A673 (cell line): Measurements from ENCODE around the gene DAB2IP. TPM values are rescaled to one million over a fixed set of nuclear protein-coding genes. Genes with fewer than 3 reads are reported as not detected.

Source experiments
- BruUV-seq: library from RNA; stranded (reverse); fragments of 400-500 nt; replicated peaks from 2 replicates; lab custom pipeline; 2021; lab: Mats Ljungman, UMichigan
- CTCF ChIA-PET: fragments of 300-600 bp; sonication (Branson Sonifier 250); formaldehyde crosslinking; loops from one replicate; lab custom pipeline; 2022; ENCODE audit warnings: antibody characterized with exemption; lab: Charles Lee
- POLR2A ChIA-PET: fragments of 300-600 bp; sonication (Branson Sonifier 250); formaldehyde crosslinking; loops from one replicate; lab custom pipeline; 2022; ENCODE audit warnings: antibody characterized with exemption; ENCODE audit not compliant: low non-redundant PET; lab: Charles Lee
- DNase-seq: peaks from one replicate; pipeline ENCODE4 v3.0.0-alpha.2; 2015; ENCODE audit warnings: low spot score
- H3K27ac ChIP-seq: fragments of 200-600 bp; sonication (generic); 2 replicates; pipeline ENCODE4 v1.5.1; 2016; ENCODE audit warnings: mixed run types, low read depth, mild to moderate bottlenecking, mixed read lengths, antibody characterized with exemption, low read length; ENCODE audit not compliant: poor library complexity, severe bottlenecking
- H3K27me3 ChIP-seq: fragments of 200-600 bp; sonication (generic); replicated peaks from 2 replicates; pipeline ENCODE4 v1.6.1; 2017; ENCODE audit warnings: mixed run types, low read depth, mild to moderate bottlenecking, mixed read lengths, antibody characterized with exemption, low read length; ENCODE audit not compliant: insufficient read depth, poor library complexity
- H3K36me3 ChIP-seq: fragments of 200-600 bp; sonication (generic); 2 replicates; pipeline ENCODE4 v1.6.1; 2016; ENCODE audit warnings: mixed run types, mild to moderate bottlenecking, mixed read lengths, antibody characterized with exemption, low read length; ENCODE audit not compliant: insufficient read depth, poor library complexity, severe bottlenecking
- H3K4me1 ChIP-seq: fragments of 200-600 bp; sonication (generic); 2 replicates; pipeline ENCODE4 v1.6.1; 2017; ENCODE audit warnings: mixed run types, mild to moderate bottlenecking, mixed read lengths, antibody characterized with exemption, low read length; ENCODE audit not compliant: insufficient read depth, poor library complexity, severe bottlenecking
- H3K4me3 ChIP-seq: fragments of 200-600 bp; sonication (generic); 2 replicates; pipeline ENCODE4 v1.5.1; 2016; ENCODE audit warnings: low read depth, mixed run types, mild to moderate bottlenecking, mixed read lengths, low read length; ENCODE audit not compliant: poor library complexity, severe bottlenecking
- H3K9me3 ChIP-seq: fragments of 200-600 bp; sonication (generic); 2 replicates; pipeline ENCODE4 v1.6.1; 2016; ENCODE audit warnings: mixed run types, low read depth, mild to moderate bottlenecking, mixed read lengths, antibody characterized with exemption, low read length; ENCODE audit not compliant: poor library complexity, severe bottlenecking
- CTCF ChIP-seq: fragments of 300-800, 200-600 bp; sonication (generic); conservative IDR thresholded peaks from 2 replicates; pipeline ENCODE4 v1.5.1; 2017; ENCODE audit warnings: low read depth, mild to moderate bottlenecking, antibody characterized with exemption, low read length, moderate library complexity, mixed read lengths
- EZH2 ChIP-seq: fragments of 200-600 bp; sonication (generic); IDR thresholded peaks from 2 replicates; pipeline ENCODE4 v1.6.1; 2017; ENCODE audit warnings: borderline replicate concordance, low read depth, mild to moderate bottlenecking, mixed read lengths, antibody characterized with exemption, low read length; ENCODE audit not compliant: poor library complexity, severe bottlenecking
- intact Hi-C: fragments of 100-400 bp; cut with micrococcal nuclease; formaldehyde crosslinking; loops from one replicate; pipeline ENCODE4 v1.10.0; 2022; ENCODE audit not compliant: unreplicated experiment
- total RNA-seq: library from RNA; stranded (reverse); gene quantifications from 2 replicates; pipeline ENCODE4 v1.2.3, GENCODE V29; 2021

The DAB2IP gene
- total RNA-seq, 1 experiment from 2014 or later: 34.5 TPM

DNA sequence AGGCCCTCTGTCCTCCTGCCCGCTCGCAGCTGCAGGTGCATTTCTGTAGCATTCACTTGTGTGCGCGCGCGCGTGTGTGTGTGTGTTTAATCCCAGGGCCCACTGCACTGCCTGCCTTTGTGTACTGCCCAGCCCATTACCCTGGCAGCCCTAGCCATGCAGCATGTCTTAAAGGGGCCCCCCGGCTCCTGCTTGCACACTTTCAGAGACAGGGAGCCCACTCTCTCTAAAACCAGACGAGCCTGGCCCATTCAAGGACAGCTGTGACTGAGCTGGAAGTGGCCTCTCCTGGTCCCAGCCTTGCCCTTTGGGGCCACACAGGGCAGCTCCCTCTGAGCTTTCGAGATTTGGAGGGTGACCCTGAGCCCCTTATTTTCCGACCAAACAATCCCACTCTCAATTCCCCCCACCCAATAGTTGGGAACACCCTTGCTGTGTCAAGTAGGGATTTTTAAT lies 98.9 kb downstream of the DAB2IP start:
- intact Hi-C loops: no loop called here
- CTCF ChIA-PET: no interaction called here
- BruUV-seq: no TSS peak
- Histone ChIP-seq H3K27me3 (no peaks in the 10 kb centered on the region), H3K27ac (no peak overlapping the region), H3K36me3 (no peaks in the 10 kb centered on the region), H3K4me1 (no peaks in the 10 kb centered on the region), H3K9me3 (no peaks in the 10 kb centered on the region), H3K4me3 (no peak overlapping the region)
- POLR2A ChIA-PET: no interaction called here
- TF ChIP-seq EZH2 (no peak), CTCF (no peak)
- DNase-seq: no peak

DNA sequence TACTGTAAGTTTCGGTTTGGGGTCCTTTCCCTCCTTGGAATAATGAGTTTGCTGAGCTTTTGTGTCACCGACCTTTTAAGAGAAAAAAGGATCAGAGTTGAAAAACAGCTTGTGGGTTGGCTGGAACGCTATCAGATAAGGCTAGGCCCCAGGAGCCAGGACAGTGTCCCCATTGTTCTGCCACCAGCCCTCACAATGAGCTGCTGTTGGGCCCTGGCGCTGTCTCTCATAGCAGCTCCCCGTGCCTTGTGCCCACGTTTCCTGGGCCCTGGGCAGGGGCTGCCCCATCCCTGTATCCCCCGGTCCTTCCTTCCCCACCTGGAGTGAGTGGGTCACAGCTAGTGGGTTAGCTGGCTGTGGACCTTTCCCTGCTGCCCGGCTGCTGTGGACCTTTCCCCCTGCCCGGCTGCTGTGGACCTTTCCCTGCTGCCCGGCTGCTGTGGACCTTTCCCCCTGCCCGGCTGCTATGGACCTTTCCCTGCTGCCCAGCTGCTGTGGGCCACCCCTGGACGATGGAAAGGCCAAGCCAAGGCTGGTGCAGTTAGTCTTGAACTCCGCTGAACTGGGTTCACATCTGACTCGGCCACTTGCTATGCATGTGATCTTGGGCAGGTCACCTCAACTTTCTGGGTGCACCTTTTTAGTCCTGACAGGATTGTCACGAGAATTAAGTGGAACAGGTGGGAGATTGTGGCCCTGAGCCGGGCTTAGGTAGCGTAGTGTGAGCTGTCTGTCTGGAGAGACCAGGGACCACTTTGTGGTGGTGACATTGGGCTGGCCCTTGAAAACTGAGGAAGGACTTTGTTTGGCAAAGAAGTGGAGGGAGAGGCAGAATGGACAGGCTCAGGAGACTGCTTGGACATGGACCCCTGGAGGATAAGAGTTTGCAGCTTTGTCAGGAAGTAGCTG lies 99.5 kb downstream of the DAB2IP start:
- intact Hi-C loops: no loop called here
- BruUV-seq: no TSS peak
- TF ChIP-seq EZH2 (no peak), CTCF (no peak)
- Histone ChIP-seq H3K36me3 (no peaks in the 10 kb centered on the region), H3K4me1 (no peaks in the 10 kb centered on the region), H3K9me3 (no peaks in the 10 kb centered on the region), H3K27me3 (no peaks in the 10 kb centered on the region), H3K27ac (no peak overlapping the region), H3K4me3 (no peak overlapping the region)
- POLR2A ChIA-PET: no interaction called here
- CTCF ChIA-PET: no interaction called here
- no peak for DNase-seq

- CTCF ChIA-PET: no interaction called here
- BruUV-seq: no TSS peak
- no peaks in the 10 kb centered on the region for H3K27me3 ChIP-seq
- POLR2A ChIA-PET: no interaction called here
- no peak overlapping the region for H3K27ac ChIP-seq
- DNase-seq: no peak
- no peaks in the 10 kb centered on the region for H3K4me1 ChIP-seq
- TF ChIP-seq CTCF (no peak), EZH2 (no peak)
- no peaks in the 10 kb centered on the region for H3K36me3 ChIP-seq
- intact Hi-C loops: no loop called here
- no peaks in the 10 kb centered on the region for H3K9me3 ChIP-seq
- no peak overlapping the region for H3K4me3 ChIP-seq
These were observed 100.4 kb downstream of the DAB2IP start for GRCh38 chr9:121751686-121752445.
